ENCODE measurements around the gene NRXN3. TPM values are rescaled to one million over a fixed set of nuclear protein-coding genes. Genes with fewer than 3 reads are reported as not detected.

Gene NRXN3
- polyA plus RNA-seq, 1 of the 3 experiments (the other 2 are of a cell fraction): 1.6 TPM

- WGBS (ENCODE audit: low lambda C conversion rate): 22% methylated on average over 4 of the region's 4 CpGs
- no peaks in the 10 kb centered on the region for H3F3A ChIP-seq (replicated peaks; ENCODE audit: insufficient read depth)
- TF ChIP-seq, protein P1, sequence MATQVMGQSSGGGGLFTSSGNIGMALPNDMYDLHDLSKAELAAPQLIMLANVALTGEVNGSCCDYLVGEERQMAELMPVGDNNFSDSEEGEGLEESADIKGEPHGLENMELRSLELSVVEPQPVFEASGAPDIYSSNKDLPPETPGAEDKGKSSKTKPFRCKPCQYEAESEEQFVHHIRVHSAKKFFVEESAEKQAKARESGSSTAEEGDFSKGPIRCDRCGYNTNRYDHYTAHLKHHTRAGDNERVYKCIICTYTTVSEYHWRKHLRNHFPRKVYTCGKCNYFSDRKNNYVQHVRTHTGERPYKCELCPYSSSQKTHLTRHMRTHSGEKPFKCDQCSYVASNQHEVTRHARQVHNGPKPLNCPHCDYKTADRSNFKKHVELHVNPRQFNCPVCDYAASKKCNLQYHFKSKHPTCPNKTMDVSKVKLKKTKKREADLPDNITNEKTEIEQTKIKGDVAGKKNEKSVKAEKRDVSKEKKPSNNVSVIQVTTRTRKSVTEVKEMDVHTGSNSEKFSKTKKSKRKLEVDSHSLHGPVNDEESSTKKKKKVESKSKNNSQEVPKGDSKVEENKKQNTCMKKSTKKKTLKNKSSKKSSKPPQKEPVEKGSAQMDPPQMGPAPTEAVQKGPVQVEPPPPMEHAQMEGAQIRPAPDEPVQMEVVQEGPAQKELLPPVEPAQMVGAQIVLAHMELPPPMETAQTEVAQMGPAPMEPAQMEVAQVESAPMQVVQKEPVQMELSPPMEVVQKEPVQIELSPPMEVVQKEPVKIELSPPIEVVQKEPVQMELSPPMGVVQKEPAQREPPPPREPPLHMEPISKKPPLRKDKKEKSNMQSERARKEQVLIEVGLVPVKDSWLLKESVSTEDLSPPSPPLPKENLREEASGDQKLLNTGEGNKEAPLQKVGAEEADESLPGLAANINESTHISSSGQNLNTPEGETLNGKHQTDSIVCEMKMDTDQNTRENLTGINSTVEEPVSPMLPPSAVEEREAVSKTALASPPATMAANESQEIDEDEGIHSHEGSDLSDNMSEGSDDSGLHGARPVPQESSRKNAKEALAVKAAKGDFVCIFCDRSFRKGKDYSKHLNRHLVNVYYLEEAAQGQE (IDR thresholded peaks at IDR 0.05; ENCODE audit: low read depth, low read length): peak; percentile 97
- no peak for TF ChIP-seq NRF1 (IDR thresholded peaks at IDR 0.05; ENCODE audit: low read depth, low read length)
- no peaks in the 10 kb centered on the region for H3K4me1 ChIP-seq (ENCODE audit: control insufficient read depth in 1 of 2, insufficient read depth in 2 of 2, low read depth in 1 of 2, low read length in 1 of 2)
- no peak overlapping the region for H3K4me2 ChIP-seq
- no peaks in the 10 kb centered on the region for H3K9me3 ChIP-seq
- no peak for DNase-seq
- ChIA-PET CTCF (no interaction called here), POLR2A (no interaction called here)
- H3K27ac ChIP-seq (ENCODE audit: low read depth in 2 of 2, low read length in 1 of 2): no peak overlapping the region
- no peaks in the 10 kb centered on the region for H3K36me3 ChIP-seq (replicated peaks in 1 of 2; ENCODE audit: control insufficient read depth in 1 of 2, insufficient read depth in 2 of 2, low read length in 1 of 2)
- H3K27me3 ChIP-seq (ENCODE audit: insufficient read depth): no peaks in the 10 kb centered on the region
- no peak overlapping the region for H3K4me3 ChIP-seq (ENCODE audit: low read depth in 2 of 2, low read length in 1 of 2)
- H3K9me2 ChIP-seq: no peaks in the 10 kb centered on the region
- H3K79me2 ChIP-seq (ENCODE audit: insufficient read depth): no peaks in the 10 kb centered on the region
- H3K9ac ChIP-seq: no peak overlapping the region
- H4K20me1 ChIP-seq (ENCODE audit: insufficient read depth): no peaks in the 10 kb centered on the region
- H2AFZ ChIP-seq (ENCODE audit: low read depth): no peak overlapping the region
Measured at GRCh38 chr14:78863143-78863542, 693.0 kb downstream of the NRXN3 start.

GRCh38 chr14:78872837-78873236, 702.7 kb downstream of the NRXN3 start:
- Histone ChIP-seq H4K20me1 (ENCODE audit: insufficient read depth) (no peaks in the 10 kb centered on the region), H3K27ac (ENCODE audit: low read depth in 2 of 2, low read length in 1 of 2) (no peak overlapping the region), H3K79me2 (ENCODE audit: insufficient read depth) (no peaks in the 10 kb centered on the region), H3F3A (replicated peaks; ENCODE audit: insufficient read depth) (no peaks in the 10 kb centered on the region), H3K4me3 (ENCODE audit: low read depth in 2 of 2, low read length in 1 of 2) (no peak overlapping the region), H3K36me3 (replicated peaks in 1 of 2; ENCODE audit: control insufficient read depth in 1 of 2, insufficient read depth in 2 of 2, low read length in 1 of 2) (no peaks in the 10 kb centered on the region), H3K9me3 (no peaks in the 10 kb centered on the region), H2AFZ (ENCODE audit: low read depth) (no peak overlapping the region), H3K4me2 (no peak overlapping the region), H3K9me2 (no peaks in the 10 kb centered on the region), H3K27me3 (ENCODE audit: insufficient read depth) (no peaks in the 10 kb centered on the region), H3K9ac (no peak overlapping the region), H3K4me1 (ENCODE audit: control insufficient read depth in 1 of 2, insufficient read depth in 2 of 2, low read depth in 1 of 2, low read length in 1 of 2) (no peaks in the 10 kb centered on the region)
- WGBS (ENCODE audit: low lambda C conversion rate): 26% methylated on average over 1 of the region's 1 CpG
- DNase-seq: no peak
- CTCF ChIA-PET: no interaction called here
- TF ChIP-seq GABPA (IDR thresholded peaks at IDR 0.05; ENCODE audit: low read depth) (no peak), NRF1 (IDR thresholded peaks at IDR 0.05; ENCODE audit: low read depth, low read length) (no peak), FOXJ3 (CRISPR knock-in tag; IDR thresholded peaks at IDR 0.05) (no peak), TAF1 (IDR thresholded peaks at IDR 0.05; ENCODE audit: borderline replicate concordance, low read depth, low read length) (no peak), RCOR1 (IDR thresholded peaks at IDR 0.05; ENCODE audit: low read length) (no peak), SMC3 (IDR thresholded peaks at IDR 0.05; ENCODE audit: low read depth, low read length) (no peak), YY1 (IDR thresholded peaks at IDR 0.05; ENCODE audit: low read depth) (no peak), RXRA (IDR thresholded peaks at IDR 0.05; ENCODE audit: borderline replicate concordance, low read depth) (no peak)
- TF ChIP-seq, protein P2, sequence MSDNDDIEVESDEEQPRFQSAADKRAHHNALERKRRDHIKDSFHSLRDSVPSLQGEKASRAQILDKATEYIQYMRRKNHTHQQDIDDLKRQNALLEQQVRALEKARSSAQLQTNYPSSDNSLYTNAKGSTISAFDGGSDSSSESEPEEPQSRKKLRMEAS (IDR thresholded peaks at IDR 0.05; ENCODE audit: low read depth): no peak
- TF ChIP-seq, protein P1 (IDR thresholded peaks at IDR 0.05; ENCODE audit: low read depth, low read length): no peak
- POLR2A ChIA-PET: no interaction called here

Data from SK-N-SH (cell line).